Head of caudate nucleus (tissue), 42 donors: ENCODE data around the gene LIG4.
A peak's percentile ranks its signal among the peaks of the same experiment; 100 is the strongest.
"Not testable (repeated sequence)": the region's sequence is repeated elsewhere in the genome, so short reads cannot be mapped to it uniquely, and the experiment has no call there.

Source experiments
- DNase-seq, 42 donors: peaks; one replicate each; pipeline versions ENCODE4 v3.0.0 to v3.0.0-alpha.2; 2020 to 2021; ENCODE audit warnings: mixed read lengths in 7 of 42
- intact Hi-C: fragments of 100-400 bp; cut with DNase I; formaldehyde crosslinking; loops from one replicate; pipeline ENCODE4 v1.15.0; 2022

Gene LIG4

GRCh38 chr13:108215436-108215835 lies at the start of gene LIG4:
Gene LIG4 (minus strand): TSS chr13:108215536. CDS start chr13:108211268, 4,268 bp downstream.
- peak; percentile 74 to 96 (median 92) for DNase-seq
- intact Hi-C loops = no loop called here

GRCh38 chr13:108263621-108264355 lies 48.5 kb upstream of the LIG4 start:
- intact Hi-C loops = no loop called here
- no peak for DNase-seq

- intact Hi-C loops = no loop called here
- no peak for DNase-seq
Measured at GRCh38 chr13:108257248-108257647, 41.9 kb upstream of the LIG4 start.

- no peak for DNase-seq
- intact Hi-C loops = no loop called here
Measured at GRCh38 chr13:108249150-108249549, 33.8 kb upstream of the LIG4 start.

- no peak for DNase-seq
- intact Hi-C loops = no loop called here
Measured at GRCh38 chr13:108230377-108230776, 15.0 kb upstream of the LIG4 start.

GRCh38 chr13:108227651-108228272 lies 12.4 kb upstream of the LIG4 start:
- DNase-seq = peak in 16 of 42 donors; percentile 6 to 82 (median 35)
- intact Hi-C loops = no loop called here

- intact Hi-C loops = no loop called here
- no peak for DNase-seq
Measured at GRCh38 chr13:108226184-108226583, 10.8 kb upstream of the LIG4 start.

GRCh38 chr13:108225440-108225839 lies 10.1 kb upstream of the LIG4 start:
- no peak for DNase-seq
- intact Hi-C loops = no loop called here

- no peak for DNase-seq
- intact Hi-C loops = no loop called here
Measured at GRCh38 chr13:108223687-108224503, 8.6 kb upstream of the LIG4 start.

GRCh38 chr13:108220041-108220440 lies 4.7 kb upstream of the LIG4 start:
- intact Hi-C loops = no loop called here
- DNase-seq = peak in 2 of 42 donors; percentile 11 to 13

GRCh38 chr13:108218044-108218974 lies 3.0 kb upstream of the LIG4 start, which contains the start of gene ABHD13:
Gene ABHD13 (plus strand): TSS chr13:108218392. CDS start chr13:108229219, 10,827 bp downstream.
- DNase-seq = peak; percentile 72 to 96 (median 91)
- intact Hi-C loops = no loop called here

- intact Hi-C loops = not testable (repeated sequence)
- DNase-seq = peak in 2 of 42 donors; percentile 17 to 36
Measured at GRCh38 chr13:108217307-108218043, 2.1 kb upstream of the LIG4 start.

GRCh38 chr13:108214441-108215271 lies 680 bp downstream of the LIG4 start:
- intact Hi-C loops = no loop called here

GRCh38 chr13:108213946-108214345 lies 1.4 kb downstream of the LIG4 start:
- no peak for DNase-seq
- intact Hi-C loops = no loop called here

More at GRCh38 chr13:108214441-108215271, 680 bp downstream of the LIG4 start:
- peak in 32 of 42 donors; percentile 3 to 59 (median 31) for DNase-seq

GRCh38 chr13:108212886-108213285 lies 2.5 kb downstream of the LIG4 start:
- DNase-seq = no peak
- intact Hi-C loops = no loop called here

- no peak for DNase-seq
- intact Hi-C loops = no loop called here
Measured at GRCh38 chr13:108210551-108210950, 4.8 kb downstream of the LIG4 start.

- intact Hi-C loops = no loop called here
- peak in 1 of 42 donors; percentile 23 for DNase-seq
Measured at GRCh38 chr13:108200781-108201398, 14.4 kb downstream of the LIG4 start.
